Calu3 (cell line): ENCODE measurements around the gene CDIPT. TPM values are rescaled to one million over a fixed set of nuclear protein-coding genes. Genes with fewer than 3 reads are reported as not detected.

Experiments used
- BruUV-seq: library from RNA; stranded (reverse); fragments of 400-500 nt; replicated peaks from 2 replicates; lab custom pipeline; 2021; lab: Mats Ljungman, UMichigan
- CTCF ChIA-PET: fragments of 300-600 bp; sonication (Branson Sonifier 250); formaldehyde crosslinking; loops from one replicate; lab custom pipeline; 2022; ENCODE audit warnings: antibody characterized with exemption; lab: Charles Lee
- DNase-seq: peaks from one replicate; pipeline ENCODE4 v3.0.0; 2022
- H3K27ac Mint-ChIP-seq: one replicate; pipeline ENCODE4 v1.8.0; 2022; ENCODE audit warnings: mixed read lengths; ENCODE audit not compliant: unreplicated experiment
- H3K27me3 Mint-ChIP-seq: one replicate; pipeline ENCODE4 v1.8.0; 2022; ENCODE audit warnings: mixed read lengths; ENCODE audit not compliant: unreplicated experiment
- H3K36me3 Mint-ChIP-seq: one replicate; pipeline ENCODE4 v1.8.0; 2022; ENCODE audit warnings: mild to moderate bottlenecking, moderate library complexity, mixed read lengths; ENCODE audit not compliant: insufficient read depth, unreplicated experiment
- H3K4me1 Mint-ChIP-seq: one replicate; pipeline ENCODE4 v1.8.0; 2022; ENCODE audit warnings: mild to moderate bottlenecking, low read depth, mixed read lengths; ENCODE audit not compliant: unreplicated experiment
- H3K4me3 Mint-ChIP-seq: one replicate; pipeline ENCODE4 v1.8.0; 2022; ENCODE audit warnings: mild to moderate bottlenecking, low read depth, moderate library complexity, mixed read lengths; ENCODE audit not compliant: unreplicated experiment
- H3K9me3 Mint-ChIP-seq: one replicate; pipeline ENCODE4 v1.8.0; 2022; ENCODE audit warnings: low read depth, mixed read lengths; ENCODE audit not compliant: unreplicated experiment
- intact Hi-C: fragments of 100-400 bp; cut with micrococcal nuclease; formaldehyde crosslinking; loops from one replicate; pipeline ENCODE4 v1.10.0; 2022; ENCODE audit not compliant: unreplicated experiment
- total RNA-seq: library from RNA; stranded (reverse); gene quantifications from 2 replicates; pipeline ENCODE4 v1.2.3, GENCODE V29; 2022
- TF ChIP-seq, protein P1 (sequence below): fragments of 200-600 bp; IDR thresholded peaks from one replicate; pipeline ENCODE4 v1.8.0; 2022; ENCODE audit warnings: antibody characterized with exemption; ENCODE audit not compliant: unreplicated experiment

The CDIPT gene
- total RNA-seq, 1 experiment from 2014 or later = 62.7 TPM

DNA sequence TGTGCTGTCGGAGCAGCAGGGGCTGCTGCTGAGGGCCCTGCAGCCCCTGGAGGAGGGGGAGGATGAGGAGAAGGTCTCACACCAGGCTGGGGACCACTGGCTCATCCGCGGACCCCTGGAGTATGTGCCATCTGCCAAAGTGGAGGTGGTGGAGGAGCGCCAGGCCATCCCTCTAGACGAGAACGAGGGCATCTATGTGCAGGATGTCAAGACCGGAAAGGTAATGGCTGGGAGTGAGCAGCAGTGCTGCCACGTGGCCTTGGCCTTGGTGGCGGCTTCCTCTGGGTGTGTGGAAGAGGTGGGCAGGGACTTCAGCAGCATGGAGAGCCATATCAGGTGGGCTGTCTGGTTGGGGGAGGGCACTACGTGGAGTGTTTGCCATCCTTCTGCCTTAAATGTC lies 22.8 kb downstream of the CDIPT start:
- BruUV-seq = no TSS peak
- no peak overlapping the region for H3K27ac Mint-ChIP-seq
- no peak for DNase-seq
- H3K36me3 Mint-ChIP-seq = peaks cover 62% of the 10 kb centered on the region
- H3K9me3 Mint-ChIP-seq = no peaks in the 10 kb centered on the region
- H3K4me1 Mint-ChIP-seq = no peaks in the 10 kb centered on the region
- H3K4me3 Mint-ChIP-seq = no peak overlapping the region
- H3K27me3 Mint-ChIP-seq = no peaks in the 10 kb centered on the region
- CTCF ChIA-PET = interaction anchor here (1.0 kb wide), 1 partner anchor 122 kb away, joined by 7 read pairs; the partner anchor contains the start of gene TMEM219
- intact Hi-C loops = no loop called here
- TF ChIP-seq, protein P1, sequence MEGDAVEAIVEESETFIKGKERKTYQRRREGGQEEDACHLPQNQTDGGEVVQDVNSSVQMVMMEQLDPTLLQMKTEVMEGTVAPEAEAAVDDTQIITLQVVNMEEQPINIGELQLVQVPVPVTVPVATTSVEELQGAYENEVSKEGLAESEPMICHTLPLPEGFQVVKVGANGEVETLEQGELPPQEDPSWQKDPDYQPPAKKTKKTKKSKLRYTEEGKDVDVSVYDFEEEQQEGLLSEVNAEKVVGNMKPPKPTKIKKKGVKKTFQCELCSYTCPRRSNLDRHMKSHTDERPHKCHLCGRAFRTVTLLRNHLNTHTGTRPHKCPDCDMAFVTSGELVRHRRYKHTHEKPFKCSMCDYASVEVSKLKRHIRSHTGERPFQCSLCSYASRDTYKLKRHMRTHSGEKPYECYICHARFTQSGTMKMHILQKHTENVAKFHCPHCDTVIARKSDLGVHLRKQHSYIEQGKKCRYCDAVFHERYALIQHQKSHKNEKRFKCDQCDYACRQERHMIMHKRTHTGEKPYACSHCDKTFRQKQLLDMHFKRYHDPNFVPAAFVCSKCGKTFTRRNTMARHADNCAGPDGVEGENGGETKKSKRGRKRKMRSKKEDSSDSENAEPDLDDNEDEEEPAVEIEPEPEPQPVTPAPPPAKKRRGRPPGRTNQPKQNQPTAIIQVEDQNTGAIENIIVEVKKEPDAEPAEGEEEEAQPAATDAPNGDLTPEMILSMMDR = no peak

DNA sequence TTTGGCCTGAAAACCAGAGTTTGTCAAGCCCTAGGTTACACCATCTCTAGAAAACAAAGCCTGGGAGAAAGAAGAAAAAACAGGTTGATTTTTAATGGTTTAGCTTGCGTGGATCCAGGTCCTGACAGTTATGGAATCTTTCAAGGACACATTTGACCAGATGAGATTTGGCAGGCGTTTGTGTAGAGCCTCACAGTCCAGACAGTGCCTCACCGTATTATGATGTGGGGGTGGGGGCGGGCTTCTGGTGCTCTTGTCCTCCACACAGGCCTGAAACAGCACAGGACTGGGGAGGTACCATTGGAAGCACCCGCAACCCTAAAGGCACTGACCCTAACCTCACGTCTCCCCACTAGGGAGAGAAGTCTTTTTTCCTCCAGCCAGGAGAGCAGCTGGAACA lies 23.2 kb downstream of the CDIPT start:
- no peak for DNase-seq
- no TSS peak for BruUV-seq
- Mint-ChIP-seq H3K27ac (no peak overlapping the region), H3K4me3 (no peak overlapping the region), H3K36me3 (peaks cover 61% of the 10 kb centered on the region), H3K4me1 (no peaks in the 10 kb centered on the region), H3K27me3 (no peaks in the 10 kb centered on the region), H3K9me3 (no peaks in the 10 kb centered on the region)
- intact Hi-C loops = no loop called here
- CTCF ChIA-PET = interaction anchor here (1.0 kb wide), 1 partner anchor 122 kb away, joined by 7 read pairs; the partner anchor contains the start of gene TMEM219
- TF ChIP-seq, protein P1 = no peak

DNA sequence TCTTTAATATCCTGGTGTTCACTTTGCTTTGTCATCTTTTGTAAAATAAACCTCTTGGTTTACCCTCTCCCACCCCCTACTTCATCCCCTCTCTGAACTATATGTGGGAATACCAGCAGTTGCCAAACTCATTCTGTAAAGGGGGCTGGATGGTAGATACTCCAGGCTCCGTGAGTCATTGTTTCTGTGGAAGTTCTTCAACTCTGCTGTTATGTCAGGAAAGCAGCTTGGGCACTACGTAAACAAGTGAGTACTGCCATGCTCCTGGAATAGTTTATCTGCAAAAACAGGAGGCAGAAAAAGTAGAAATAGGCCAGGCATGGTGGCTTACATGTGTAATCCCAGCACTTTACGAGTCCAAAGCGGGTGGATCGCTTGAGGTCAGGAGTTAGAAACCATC lies 25.2 kb downstream of the CDIPT start:
- H3K4me3 Mint-ChIP-seq = no peak overlapping the region
- peaks cover 76% of the 10 kb centered on the region for H3K36me3 Mint-ChIP-seq
- H3K4me1 Mint-ChIP-seq = no peaks in the 10 kb centered on the region
- H3K9me3 Mint-ChIP-seq = no peaks in the 10 kb centered on the region
- H3K27ac Mint-ChIP-seq = no peak overlapping the region
- intact Hi-C loops = no loop called here
- TF ChIP-seq, protein P1 = no peak
- no peaks in the 10 kb centered on the region for H3K27me3 Mint-ChIP-seq
- no peak for DNase-seq
- CTCF ChIA-PET = interaction anchor here (0.9 to 1.4 kb wide), 2 partner anchors 10 to 21 kb away, joined by 4 read pairs; partner anchors contain the start of gene PAGR1
- BruUV-seq = no TSS peak

DNA sequence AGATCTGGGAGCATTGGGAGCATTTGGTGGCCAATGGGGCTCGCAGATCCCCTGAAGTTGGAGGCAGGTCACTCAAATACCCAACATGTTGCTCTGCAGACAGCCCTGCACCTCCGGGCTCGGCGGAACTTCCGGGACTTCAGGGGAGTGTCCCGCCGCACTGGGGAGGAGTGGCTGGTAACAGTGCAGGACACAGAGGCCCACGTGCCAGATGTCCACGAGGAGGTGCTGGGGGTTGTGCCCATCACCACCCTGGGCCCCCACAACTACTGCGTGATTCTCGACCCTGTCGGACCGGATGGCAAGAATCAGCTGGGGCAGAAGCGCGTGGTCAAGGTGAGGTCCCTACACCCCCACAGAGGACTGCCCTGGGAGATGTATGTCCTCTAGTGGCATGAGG lies 26.4 kb downstream of the CDIPT start:
- H3K4me1 Mint-ChIP-seq = no peaks in the 10 kb centered on the region
- no peaks in the 10 kb centered on the region for H3K9me3 Mint-ChIP-seq
- TF ChIP-seq, protein P1 = no peak
- peaks cover 79% of the 10 kb centered on the region for H3K36me3 Mint-ChIP-seq
- no TSS peak for BruUV-seq
- H3K27me3 Mint-ChIP-seq = no peaks in the 10 kb centered on the region
- H3K4me3 Mint-ChIP-seq = no peak overlapping the region
- CTCF ChIA-PET = interaction anchor here (1.1 kb wide), 1 partner anchor 12 kb away, joined by 3 read pairs; no protein-coding TSS in a partner anchor
- H3K27ac Mint-ChIP-seq = no peak overlapping the region
- DNase-seq = no peak
- intact Hi-C loops = no loop called here
